Measurements from ENCODE around the gene INMT. TPM values are rescaled to one million over a fixed set of nuclear protein-coding genes. Genes with fewer than 3 reads are reported as not detected.

INMT gene
- total and polyA plus RNA-seq, 2 donors from 2014 or later: 34.5 to 44.8 TPM

DNA sequence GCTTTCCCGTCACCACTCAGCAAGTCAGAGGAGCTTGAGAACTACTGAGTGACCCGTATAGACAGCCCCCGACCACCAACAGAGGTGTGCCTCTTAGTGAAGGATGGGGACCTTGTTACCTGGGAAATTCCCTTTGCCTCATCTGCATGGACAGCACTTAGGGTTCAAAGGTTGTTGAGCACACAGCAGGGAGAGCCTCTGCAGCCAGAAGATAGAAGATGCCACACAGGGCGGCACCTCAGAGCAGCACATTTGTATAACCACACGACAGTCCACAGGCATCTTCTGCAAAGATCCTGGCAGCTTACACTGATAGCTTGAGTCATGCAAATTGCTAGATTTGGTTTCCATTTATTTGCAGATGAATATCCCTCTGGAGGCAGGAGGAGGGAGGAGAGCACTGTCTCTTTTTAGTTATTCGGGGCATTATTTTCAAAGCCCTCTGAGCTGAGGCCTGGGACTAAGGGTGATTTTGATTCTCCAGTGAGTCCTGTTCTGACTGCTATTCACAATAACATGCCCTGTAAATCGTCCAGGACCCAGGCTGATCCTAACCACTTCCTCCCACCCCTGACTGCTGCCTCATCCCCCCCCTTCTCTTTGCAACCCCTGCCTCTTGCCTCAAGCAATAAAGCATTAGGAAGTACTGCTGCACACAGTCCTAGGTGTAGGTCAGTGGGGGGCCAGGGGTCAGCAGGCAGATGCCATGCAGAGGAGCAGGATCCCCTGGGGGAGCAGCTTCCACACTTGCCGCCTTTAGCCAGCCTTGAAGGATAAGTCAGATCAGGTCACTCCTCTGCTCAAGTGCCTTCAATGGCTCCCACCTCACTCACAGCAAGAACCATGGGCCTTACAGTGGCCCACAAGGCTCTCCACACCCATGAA is 24.6 kb upstream of the INMT start:
- no peaks in the 10 kb centered on the region for H3K36me3 ChIP-seq (ENCODE audit: control insufficient read depth in 2 of 3, insufficient read depth in 3 of 3, low read length in 3 of 3)
- H3K27ac ChIP-seq (ENCODE audit: low read depth in 2 of 2, low read length in 2 of 2): no peak overlapping the region
- TF ChIP-seq CTCF (IDR thresholded peaks at IDR 0.05; ENCODE audit: borderline replicate concordance, extremely low read depth, insufficient read depth): no peak
- H3K4me1 ChIP-seq (ENCODE audit: control insufficient read depth in 2 of 3, insufficient read depth in 2 of 3, low read depth in 1 of 3, low read length in 3 of 3): no peaks in the 10 kb centered on the region
- no peak for FAIRE-seq
- H3K9ac ChIP-seq (ENCODE audit: low read length in 3 of 3): no peak overlapping the region
- intact Hi-C loops (cut with DNase I): no loop called here
- peak in 1 of 5 donors; percentile 45 for DNase-seq
- no peak overlapping the region for H3K4me3 ChIP-seq (ENCODE audit: low read length in 3 of 3)
- no peaks in the 10 kb centered on the region for H3K9me3 ChIP-seq (ENCODE audit: control insufficient read depth in 2 of 3, insufficient read depth in 1 of 3, low read length in 3 of 3)
- no peaks in the 10 kb centered on the region for H3K27me3 ChIP-seq (ENCODE audit: control insufficient read depth, insufficient read depth, low read length)

- no peak overlapping the region for H3K27ac ChIP-seq (ENCODE audit: low read depth in 2 of 2, low read length in 2 of 2)
- H3K4me1 ChIP-seq (ENCODE audit: control insufficient read depth in 2 of 3, insufficient read depth in 2 of 3, low read depth in 1 of 3, low read length in 3 of 3): no peaks in the 10 kb centered on the region
- H3K9ac ChIP-seq (ENCODE audit: low read length in 3 of 3): no peak overlapping the region
- FAIRE-seq (no peak), DNase-seq (peak in 1 of 5 donors; percentile 19)
- no peaks in the 10 kb centered on the region for H3K9me3 ChIP-seq (ENCODE audit: control insufficient read depth in 2 of 3, insufficient read depth in 1 of 3, low read length in 3 of 3)
- H3K36me3 ChIP-seq (ENCODE audit: control insufficient read depth in 2 of 3, insufficient read depth in 3 of 3, low read length in 3 of 3): no peaks in the 10 kb centered on the region
- H3K27me3 ChIP-seq (ENCODE audit: control insufficient read depth, insufficient read depth, low read length): no peaks in the 10 kb centered on the region
- no peak overlapping the region for H3K4me3 ChIP-seq (ENCODE audit: low read length in 3 of 3)
- TF ChIP-seq CTCF (IDR thresholded peaks at IDR 0.05; ENCODE audit: borderline replicate concordance, extremely low read depth, insufficient read depth): no peak
- intact Hi-C loops (cut with DNase I): no loop called here
Observed at GRCh38 chr7:30728591-30729100, 23.3 kb upstream of the INMT start.

- Histone ChIP-seq H3K4me3 (ENCODE audit: low read length in 3 of 3) (no peak overlapping the region), H3K27ac (ENCODE audit: low read depth in 2 of 2, low read length in 2 of 2) (no peak overlapping the region), H3K9ac (ENCODE audit: low read length in 3 of 3) (no peak overlapping the region), H3K9me3 (ENCODE audit: control insufficient read depth in 2 of 3, insufficient read depth in 1 of 3, low read length in 3 of 3) (no peaks in the 10 kb centered on the region), H3K4me1 (ENCODE audit: control insufficient read depth in 2 of 3, insufficient read depth in 2 of 3, low read depth in 1 of 3, low read length in 3 of 3) (no peaks in the 10 kb centered on the region), H3K27me3 (ENCODE audit: control insufficient read depth, insufficient read depth, low read length) (no peaks in the 10 kb centered on the region), H3K36me3 (ENCODE audit: control insufficient read depth in 2 of 3, insufficient read depth in 3 of 3, low read length in 3 of 3) (no peaks in the 10 kb centered on the region)
- no peak for TF ChIP-seq CTCF (IDR thresholded peaks at IDR 0.05; ENCODE audit: borderline replicate concordance, extremely low read depth, insufficient read depth)
- peak in 1 of 5 donors; percentile 0 for DNase-seq
- FAIRE-seq: no peak
- intact Hi-C loops (cut with DNase I): no loop called here
Observed at GRCh38 chr7:30729642-30730041, 22.3 kb upstream of the INMT start.
